HG02981 (cell line): ENCODE measurements around the gene PRPSAP2.
"Not testable (repeated sequence)": the region's sequence is repeated elsewhere in the genome, so short reads cannot be mapped to it uniquely, and the experiment has no call there.

Experiments used
- ATAC-seq: cut with Tn5 transposase; IDR thresholded peaks from one replicate; pipeline ENCODE4 v1.9.1; 2021; ENCODE audit warnings: mild to moderate bottlenecking, moderate library complexity; ENCODE audit not compliant: unreplicated experiment

PRPSAP2 gene, protein sequence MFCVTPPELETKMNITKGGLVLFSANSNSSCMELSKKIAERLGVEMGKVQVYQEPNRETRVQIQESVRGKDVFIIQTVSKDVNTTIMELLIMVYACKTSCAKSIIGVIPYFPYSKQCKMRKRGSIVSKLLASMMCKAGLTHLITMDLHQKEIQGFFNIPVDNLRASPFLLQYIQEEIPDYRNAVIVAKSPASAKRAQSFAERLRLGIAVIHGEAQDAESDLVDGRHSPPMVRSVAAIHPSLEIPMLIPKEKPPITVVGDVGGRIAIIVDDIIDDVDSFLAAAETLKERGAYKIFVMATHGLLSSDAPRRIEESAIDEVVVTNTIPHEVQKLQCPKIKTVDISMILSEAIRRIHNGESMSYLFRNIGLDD

GRCh38 chr17:18857864-18858566 is at the start of gene PRPSAP2:
Gene PRPSAP2 (plus strand): TSS chr17:18858131. CDS start chr17:18865834, 7,703 bp downstream.
- ATAC-seq = peak; percentile 44

- ATAC-seq = not testable (repeated sequence)
These were observed 42.0 kb upstream of the PRPSAP2 start for GRCh38 chr17:18815924-18816323.

DNA sequence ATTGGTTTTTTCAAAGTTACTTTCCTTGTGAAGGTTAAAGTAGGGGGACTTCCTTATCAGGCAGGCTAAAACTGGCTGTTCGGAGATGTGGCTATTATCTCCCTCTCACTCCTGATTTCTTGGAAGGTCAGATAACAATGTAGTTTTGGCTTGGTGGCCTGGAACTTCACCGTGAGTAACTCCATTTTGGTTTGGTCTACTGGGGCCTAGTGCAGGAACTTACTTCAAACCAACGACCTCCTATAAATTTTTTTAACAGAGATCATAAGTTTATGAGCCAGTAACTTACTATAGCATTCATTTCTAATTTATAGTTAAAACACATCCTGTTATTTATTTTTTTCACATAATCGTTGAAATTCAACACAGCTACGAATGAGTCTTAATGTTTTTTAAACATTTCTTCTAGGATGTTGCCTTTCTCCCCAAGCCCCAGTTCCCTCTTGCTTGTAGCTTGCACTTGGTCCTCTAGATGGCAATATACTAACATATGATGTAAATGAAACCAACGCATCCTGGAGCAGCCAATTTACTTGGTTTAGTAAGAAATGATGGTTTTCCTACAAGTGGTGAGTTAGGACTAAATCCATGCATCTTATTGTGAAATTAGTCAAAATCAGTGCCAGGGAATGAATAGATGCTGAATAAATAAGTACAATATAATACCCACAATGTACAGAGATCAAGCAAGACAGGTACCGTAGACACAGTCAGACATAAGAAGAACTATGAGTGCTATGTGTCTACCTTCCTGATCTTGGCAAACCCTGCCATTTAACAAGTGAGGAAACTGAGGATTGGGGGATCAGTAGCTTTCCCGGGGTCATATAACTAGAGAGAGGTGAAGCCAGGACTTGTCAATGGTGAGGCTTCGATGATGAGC is 41.2 kb upstream of the PRPSAP2 start:
- ATAC-seq = not testable (repeated sequence)

DNA sequence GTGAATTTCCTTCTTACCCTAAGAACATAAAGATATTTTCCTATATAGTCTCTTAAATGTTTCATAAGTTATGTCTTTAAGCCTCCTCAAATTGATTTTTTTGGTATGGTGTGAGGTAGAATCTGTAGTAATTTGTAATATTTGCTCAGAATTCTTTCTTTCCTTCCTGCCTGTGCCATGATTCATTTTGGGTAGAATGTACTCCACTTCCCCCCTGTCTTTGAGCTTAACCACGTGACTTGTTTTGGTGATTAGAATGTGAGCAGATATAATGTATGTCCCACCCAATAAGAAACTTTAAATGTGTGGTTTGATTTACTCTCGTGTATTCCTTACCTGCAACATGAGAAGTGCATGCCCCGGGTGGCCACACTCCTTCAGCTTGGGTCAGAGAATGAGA is 36.5 kb upstream of the PRPSAP2 start:
- ATAC-seq = not testable (repeated sequence)

- not testable (repeated sequence) for ATAC-seq
These were observed 30.3 kb upstream of the PRPSAP2 start for GRCh38 chr17:18827613-18828012.

DNA sequence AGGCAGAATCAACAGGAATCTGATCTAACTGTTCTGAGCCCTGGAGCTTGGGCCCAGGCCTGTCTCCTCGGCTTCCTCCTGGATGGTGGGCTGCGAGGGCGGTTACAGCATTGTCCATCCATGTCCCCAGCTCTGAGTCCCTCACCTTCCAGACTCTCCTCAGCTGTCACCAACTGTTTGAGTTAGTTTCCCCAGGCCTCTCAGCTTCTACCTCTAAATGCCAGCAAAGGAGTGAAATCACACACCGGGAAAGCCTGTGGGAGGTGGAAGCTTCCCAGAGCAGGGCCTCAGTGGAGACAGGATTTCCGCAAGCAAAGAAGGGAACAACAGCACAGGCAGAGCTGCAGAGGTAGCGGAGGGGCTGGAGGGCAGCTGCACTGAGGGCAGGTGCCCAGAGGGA is 9.4 kb upstream of the PRPSAP2 start:
- no peak for ATAC-seq

- no peak for ATAC-seq
These were observed 7.3 kb upstream of the PRPSAP2 start for GRCh38 chr17:18850679-18851078.

DNA sequence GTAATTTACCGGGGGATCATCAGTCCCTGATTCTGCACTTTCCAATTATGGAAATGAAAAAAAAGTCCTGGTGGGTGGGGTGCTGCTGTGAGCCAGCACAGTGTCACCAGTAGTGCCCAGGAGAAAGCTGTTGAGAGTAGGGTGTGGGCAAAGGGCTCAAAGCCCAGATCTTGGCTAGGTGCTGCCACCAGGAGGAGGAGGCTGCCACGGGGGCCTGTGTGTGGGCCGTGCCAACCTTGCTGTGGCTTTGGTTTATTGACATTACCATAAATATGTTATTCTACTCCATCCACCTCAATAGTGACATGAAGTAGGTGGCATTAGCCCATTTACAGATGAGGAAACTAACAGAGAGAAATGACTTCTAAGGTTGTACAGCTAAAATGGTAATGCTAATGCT is 6.7 kb upstream of the PRPSAP2 start:
- no peak for ATAC-seq

DNA sequence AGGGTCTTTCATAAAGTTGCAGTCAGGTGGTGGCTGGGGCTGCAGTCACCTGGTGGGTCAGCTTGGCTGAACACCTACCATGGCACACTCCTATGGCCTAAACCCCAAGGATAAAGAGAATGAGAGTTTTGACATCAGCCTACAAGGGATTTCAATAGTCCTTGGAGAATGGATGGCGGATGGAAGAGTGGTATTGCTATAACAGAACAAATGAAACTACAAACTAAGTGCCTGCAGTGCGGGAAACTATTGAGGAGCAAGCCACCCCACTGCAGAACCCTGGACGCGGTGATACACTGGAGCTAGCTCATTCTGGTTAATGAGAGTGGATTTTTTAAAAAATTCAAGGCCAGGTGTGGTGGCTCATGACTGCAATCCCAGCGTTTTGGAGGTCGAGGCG is 3.0 kb upstream of the PRPSAP2 start:
- ATAC-seq = no peak

DNA sequence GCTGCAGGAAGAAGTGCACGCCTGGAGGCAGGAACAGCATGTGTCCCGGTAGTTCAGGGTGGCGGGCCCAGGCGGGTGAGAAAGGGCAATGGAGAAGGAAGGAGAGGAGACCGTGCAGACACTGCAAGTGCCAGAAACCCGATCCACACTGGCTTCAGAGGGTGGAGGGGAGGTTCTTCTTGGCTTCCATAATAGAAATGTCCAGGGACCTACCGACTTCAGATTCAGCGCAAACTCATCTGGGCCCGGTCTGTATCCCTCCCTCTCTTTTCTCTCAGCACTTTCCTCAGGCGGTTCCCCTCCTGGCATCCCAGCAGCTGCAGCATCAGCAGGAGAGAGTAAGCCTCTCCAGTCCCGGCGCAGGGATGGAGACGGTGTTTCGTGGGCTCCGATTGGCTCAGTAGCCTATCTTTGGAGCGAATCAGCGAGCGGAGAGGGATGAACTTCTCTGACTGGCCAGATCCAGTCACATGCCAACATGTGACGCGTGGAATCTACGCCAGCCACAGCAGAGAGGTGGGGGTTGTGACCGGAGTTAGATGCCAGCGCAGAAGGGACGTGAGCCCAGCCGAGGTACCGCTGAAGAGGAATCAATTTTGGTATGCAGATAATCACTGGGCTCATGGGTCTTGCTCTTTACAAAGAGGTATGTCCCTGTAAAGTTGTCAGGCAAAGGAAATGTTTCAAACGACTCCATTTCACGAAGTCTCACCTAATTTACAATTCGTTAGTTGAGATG is 1.9 kb upstream of the PRPSAP2 start:
- peak; percentile 74 for ATAC-seq

DNA sequence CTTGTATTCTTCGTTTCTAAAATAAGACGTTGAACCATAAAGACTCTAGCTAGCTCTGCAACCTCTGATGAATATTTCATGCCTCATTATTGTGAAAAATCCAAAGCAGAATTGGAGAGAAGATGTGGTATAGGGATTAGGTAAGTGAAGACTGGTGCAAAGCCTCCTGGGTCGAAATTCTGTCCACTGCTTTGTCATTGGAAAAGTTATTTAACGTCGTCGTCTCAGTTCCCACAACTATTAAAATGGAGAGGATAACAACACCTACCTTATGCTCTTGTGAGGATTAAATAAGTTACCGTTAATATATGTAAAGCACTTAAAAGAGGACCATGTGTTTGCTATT is 1.4 kb upstream of the PRPSAP2 start:
- no peak for ATAC-seq

GRCh38 chr17:18858567-18859245 is 775 bp downstream of the PRPSAP2 start:
- ATAC-seq = no peak

DNA sequence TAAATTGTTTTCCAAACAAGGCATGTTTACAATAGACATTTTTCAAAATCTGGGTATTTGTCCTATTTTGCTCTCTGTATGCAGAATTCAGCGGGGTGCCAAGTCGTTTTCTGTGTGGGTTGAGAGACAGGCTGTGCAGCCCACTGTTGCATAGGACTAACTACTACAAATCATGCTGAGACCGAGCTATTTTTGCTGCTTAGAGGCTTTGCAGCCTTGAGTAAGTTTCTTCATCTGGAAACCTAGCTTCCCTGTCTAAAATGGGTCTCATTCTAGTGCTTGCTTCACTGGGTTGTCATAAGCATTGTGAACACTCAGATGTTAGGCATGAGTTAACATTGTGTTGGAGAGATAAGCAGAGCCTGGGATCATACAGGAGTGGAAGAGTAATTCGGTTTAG is 1.3 kb downstream of the PRPSAP2 start:
- no peak for ATAC-seq

DNA sequence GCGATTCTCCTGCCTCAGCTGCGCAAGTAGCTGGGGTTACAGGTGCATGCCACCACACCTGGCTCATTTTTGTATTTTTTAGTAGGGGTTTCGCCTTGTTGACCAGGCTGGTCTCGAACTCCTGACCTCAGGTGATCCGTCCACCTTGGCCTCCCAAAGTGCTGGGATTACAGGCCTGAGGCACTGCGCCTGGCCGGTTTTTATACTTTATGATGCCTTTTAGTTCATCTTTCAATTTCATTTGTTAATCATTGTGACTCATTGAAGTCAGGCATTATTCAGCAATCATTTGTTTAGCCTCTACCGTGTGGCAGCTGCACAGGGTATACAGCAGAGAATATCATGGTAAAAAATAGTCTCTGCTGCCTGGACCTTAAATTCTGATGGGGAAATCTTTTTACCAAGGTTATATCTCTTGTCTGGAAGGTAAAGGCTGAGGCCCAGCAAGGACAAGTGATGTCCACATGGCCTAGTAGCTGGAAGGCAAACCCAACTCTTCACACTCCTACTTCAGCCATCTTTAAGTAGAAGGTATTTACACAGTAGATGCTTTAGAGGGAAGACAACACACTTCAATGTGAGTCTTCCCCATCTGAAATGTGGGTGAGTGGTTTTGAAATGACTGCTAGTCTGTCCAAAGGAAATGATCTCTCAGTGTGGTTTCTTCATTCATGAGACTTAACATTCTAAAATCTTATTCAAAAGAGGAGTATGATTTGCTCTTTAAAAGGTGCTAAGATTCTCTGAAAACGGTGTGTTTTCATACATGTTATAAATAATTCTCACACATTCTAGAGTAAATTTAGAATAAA is 2.4 kb downstream of the PRPSAP2 start:
- ATAC-seq = peak; percentile 34

GRCh38 chr17:18862011-18862410 is 4.1 kb downstream of the PRPSAP2 start:
- ATAC-seq = no peak

DNA sequence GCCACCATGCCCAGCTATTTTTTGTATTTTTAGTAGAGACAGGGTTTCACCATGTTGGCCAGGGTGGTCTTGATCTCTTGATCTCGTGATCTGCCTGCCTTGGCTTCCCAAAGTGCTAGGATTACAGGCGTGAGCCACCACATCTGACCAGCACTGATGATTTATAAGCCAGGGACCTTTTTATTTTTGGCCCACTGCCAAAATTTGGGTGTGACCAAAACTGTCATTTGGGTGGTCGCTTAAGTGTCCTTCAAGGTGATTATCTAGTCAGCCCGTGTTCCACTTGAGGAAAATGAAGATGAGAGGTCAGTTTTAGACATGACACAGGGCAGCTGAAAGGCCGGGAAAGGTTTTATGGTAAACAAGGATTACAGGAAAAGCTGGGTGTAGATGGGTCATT is 7.1 kb downstream of the PRPSAP2 start:
- ATAC-seq = not testable (repeated sequence)

DNA sequence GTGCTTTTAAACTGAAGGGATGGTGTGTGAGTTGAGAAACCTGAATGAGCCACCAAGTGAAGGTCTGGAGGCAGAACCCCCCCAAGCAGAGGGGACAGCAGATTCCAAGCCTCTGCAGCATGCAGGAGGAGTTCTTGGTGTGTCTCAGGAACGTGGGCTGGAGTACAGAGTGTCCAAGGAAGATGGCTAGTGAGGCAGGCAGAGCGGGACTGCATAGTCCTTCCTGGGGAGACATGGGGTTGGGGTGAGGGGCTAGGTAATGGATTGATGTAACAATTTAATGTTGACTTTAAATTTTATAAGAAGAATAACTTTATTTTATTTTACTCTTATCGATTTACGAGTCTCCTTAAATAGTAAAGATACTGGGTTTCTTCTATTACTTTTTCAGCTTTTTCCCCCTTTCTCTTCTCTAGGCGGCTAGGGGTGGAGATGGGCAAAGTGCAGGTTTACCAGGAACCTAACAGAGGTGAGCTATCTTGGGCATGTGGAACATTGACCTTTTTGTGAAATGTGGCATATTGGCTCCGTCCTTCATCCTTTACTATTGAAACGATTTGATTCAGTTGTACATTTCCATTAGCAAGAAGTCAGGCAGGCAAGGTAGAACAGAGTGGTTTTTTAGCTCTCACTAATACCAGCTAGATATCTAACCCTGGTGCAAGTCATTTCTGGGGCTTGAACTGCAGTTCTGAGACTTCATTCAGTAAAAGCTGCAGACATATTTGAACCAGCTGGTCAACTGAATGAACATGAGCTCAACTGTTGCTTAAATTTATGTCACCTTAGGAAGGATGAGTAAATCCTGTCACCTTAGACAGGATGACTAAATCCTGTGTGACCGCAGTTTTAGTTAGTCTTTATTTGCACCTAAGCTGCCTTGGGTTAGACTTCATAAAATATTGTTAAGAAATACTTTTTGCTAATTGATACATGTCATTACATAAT is 9.2 kb downstream of the PRPSAP2 start:
- ATAC-seq = no peak

GRCh38 chr17:18877104-18877645 is 19.2 kb downstream of the PRPSAP2 start:
- ATAC-seq = no peak
